GM21390 (cell line): ENCODE measurements around the gene FOXI3.

ENCODE experiments used
- ATAC-seq: cut with Tn5 transposase; IDR thresholded peaks from one replicate; pipeline ENCODE4 v1.9.1; 2021; ENCODE audit not compliant: unreplicated experiment

Gene FOXI3

DNA sequence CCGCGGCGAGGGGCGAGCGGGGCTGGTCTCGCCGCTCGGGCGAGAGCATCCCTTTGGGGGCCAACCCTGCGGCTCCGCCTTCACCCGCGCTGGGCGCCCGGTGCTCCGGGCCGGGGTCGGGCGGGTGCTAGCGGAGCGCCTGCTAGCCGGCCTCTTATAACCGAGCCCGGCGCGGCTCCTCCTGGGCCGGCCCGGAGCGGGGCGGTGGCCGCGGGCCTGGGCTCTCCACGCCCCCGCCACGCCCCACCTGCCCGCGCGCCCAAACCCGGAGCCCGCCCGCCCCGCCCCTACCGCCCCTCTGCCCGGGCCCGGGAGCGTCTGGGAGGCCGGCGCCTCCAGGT lies at the start of gene FOXI3:
TSS of gene FOXI3 (minus strand) at position 129 of the 341 bp plus-strand sequence. CDS start 158 bp downstream, outside the sequence.
- no peak for ATAC-seq

DNA sequence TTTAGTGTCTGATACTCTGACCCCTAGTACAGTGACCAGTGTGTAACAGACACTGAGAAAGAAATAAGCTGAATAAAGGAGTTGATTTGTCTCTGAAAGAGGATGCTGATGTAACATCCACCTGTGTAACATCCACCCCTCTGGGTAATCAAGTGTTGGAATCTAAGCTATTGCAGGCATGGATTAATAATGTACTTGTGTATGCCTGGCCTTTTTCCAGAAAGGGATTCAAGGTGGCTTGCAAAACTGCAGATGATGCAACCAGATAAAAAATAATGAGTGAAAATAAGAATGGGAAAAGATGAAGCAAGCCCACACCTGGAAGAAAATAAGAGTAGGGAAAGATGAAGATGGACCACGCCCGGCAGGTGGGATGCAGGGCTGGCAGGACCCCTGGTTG lies 48.2 kb upstream of the FOXI3 start:
- ATAC-seq = no peak

DNA sequence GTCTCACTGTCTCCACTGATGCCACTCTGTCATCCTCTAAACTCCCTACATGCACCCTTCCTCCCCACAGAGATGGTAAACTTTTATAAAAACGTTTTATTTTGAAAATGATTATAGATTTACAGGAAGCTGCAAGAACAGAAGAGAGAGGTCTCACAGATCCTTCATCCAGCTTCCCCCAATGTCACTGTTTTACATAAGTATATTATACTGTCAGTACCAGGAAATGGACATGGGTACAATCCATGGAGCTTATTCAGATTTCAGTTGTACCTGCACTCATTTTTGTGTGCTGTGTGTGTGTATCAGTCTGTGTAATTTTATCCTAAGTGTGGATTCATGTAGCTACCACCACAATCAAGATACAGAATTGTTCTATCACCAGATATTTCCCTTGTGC lies 46.7 kb upstream of the FOXI3 start:
- ATAC-seq = no peak

DNA sequence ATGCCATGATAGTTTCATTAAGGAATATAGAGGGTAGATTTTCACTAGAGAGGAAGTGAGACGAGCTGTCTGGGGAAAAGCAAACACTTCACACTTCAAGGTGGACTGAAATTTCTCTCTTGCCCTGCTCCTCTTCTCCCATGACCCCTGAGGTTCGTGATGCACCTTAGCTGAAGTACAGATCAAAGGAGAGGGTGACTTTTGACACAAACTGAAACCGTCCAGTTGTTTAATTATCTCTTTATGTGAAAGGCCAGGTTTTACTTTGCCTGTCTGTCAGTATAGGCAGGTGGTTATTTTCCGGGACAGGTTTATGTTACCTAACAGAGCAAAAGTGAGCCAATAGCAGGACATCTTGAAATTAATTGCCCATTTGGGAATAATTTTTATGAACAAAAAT lies 41.0 kb upstream of the FOXI3 start:
- ATAC-seq = no peak

DNA sequence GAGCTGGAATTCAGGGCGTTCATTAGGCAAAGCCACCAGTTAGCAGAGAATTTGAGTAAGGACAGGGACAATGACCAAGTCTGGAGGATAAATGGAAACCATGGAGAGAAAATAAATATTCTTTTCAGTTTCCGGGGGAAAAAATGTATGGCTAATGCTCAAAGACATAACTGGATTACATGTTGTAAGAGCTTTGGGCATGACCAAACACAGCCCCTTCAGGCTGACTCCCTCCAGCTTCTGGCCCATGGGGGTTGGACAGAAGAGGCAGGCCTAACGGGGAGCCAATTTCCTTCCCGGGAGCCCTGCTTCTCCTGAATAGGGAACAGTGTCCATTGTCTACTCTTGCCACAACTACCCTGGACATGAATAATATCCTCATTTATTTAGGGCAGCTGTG lies 39.5 kb upstream of the FOXI3 start:
- ATAC-seq = no peak

DNA sequence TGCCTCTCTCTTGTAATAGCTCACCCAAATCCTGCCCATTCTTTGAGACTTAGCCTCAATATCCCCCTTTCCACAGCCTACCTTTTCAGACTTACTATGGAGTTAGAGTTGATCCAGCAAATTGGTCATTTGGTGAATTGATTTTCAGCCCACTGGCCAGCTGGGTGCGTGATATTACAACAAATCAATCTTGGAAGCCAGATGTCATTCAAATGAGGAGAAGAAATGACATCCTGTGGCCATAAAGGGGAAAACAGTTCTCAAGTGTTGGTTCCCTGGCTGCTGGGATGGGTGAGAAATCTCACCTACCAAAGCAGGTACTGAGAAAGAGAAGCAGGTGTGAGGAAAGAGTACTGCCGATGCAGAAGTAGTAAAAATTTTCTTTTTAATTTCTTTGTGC lies 36.7 kb upstream of the FOXI3 start:
- ATAC-seq = no peak

DNA sequence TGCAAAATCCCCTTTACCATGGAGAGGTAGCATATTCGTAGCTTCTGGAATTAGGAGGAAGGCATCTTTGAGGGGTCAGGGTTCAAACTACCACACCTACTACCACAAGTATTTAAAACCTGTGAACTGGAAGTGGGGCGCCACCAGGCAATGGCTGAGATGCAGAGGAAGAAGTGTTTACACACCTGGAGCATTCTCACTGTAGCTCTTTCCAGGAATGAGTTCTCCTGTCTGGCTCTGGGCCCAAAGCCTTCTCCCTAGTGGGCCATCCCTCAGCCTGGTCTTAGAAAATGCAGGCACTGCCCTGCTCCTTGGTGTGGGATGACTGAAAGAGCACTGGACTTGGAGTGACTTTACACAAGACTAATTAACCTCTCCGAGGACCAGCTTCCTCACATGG lies 30.7 kb upstream of the FOXI3 start:
- no peak for ATAC-seq

DNA sequence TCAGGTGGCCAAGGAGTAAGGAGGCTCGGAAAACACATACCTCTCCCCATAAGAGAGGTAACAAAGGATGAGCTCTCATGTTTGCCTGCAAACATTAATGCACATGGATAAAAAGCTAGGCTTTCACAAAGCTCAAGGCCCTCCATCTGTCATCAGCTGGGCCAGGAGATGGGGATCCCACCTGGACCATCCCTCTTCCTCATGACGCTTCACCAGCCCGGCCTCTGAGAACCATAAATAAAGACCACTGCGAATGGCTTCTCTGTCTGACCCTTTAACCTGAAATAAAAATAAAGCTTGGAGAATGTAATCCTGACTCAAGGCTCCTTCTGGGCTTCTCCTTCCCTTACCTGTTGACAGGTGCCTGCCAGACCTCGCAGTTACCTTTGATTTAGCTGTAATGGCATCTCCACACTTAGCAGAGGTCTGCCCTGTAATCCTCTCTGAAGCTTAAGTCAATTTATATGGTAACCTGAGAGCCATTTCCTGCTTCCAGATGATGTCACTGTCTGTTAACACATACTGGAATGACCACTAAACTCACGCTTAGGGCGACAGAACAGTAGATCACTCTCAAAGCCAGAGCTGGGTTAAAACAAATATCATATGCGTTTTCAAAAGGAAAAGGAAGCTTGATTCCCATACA lies 29.3 kb upstream of the FOXI3 start:
- ATAC-seq = no peak

DNA sequence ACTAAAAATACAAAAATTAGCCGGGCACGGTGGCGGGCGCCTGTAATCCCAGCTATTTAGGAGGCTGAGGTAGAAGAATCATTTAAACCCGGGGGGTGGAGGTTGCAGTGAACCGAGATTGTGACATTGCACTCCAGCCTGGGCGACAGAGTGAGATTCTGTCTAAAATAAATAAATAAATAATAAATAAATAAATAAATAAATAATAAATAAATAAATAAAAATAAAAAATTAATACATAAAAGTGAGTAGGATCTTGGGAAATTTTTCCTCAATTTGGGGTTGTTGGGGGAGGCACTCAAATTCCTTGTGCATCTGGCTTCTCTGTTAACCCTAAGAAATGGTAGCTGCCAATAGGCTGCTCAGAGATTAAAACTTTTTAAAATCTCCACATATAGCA lies 20.3 kb upstream of the FOXI3 start:
- ATAC-seq = no peak

DNA sequence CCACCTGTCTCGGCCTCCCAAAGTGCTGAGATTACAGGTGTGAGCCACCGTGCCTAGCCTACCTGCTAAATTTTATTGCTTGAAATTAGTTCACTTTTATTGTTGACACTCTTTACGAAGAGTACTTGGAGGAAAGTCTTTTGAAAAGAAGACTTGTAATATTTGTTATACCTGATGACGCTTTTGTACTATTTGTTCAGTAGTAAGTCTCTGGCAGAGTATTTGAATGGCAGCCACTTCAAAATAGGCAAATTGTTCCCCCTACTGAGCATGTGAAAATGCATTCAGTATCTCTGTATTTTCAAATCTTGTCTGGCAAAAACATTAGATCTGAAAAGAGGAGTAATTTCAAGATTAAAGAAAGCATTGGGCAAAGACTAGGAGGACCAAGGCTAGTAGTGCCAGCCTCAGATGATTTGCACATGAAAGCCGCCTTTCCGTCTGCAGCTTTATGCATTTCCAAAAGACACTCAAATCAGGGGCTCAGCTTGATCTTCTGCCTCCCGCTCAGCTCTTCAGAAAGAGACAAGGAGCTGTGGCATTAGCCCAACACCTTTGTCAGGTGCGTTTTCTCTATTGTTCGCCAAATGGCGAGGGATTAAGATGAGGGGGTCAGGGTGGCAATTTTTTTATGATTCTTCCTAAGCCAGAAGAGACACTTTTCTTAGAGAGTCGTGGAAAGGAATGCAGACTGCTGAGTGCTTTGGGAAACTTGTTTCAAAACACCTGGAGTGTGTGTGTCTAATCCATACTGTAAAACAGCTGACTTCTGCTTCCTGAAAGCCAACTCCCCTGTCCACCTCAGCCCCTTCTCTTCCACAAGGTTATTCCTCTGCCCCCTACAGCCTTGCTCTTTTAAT lies 18.8 kb upstream of the FOXI3 start:
- ATAC-seq = no peak

DNA sequence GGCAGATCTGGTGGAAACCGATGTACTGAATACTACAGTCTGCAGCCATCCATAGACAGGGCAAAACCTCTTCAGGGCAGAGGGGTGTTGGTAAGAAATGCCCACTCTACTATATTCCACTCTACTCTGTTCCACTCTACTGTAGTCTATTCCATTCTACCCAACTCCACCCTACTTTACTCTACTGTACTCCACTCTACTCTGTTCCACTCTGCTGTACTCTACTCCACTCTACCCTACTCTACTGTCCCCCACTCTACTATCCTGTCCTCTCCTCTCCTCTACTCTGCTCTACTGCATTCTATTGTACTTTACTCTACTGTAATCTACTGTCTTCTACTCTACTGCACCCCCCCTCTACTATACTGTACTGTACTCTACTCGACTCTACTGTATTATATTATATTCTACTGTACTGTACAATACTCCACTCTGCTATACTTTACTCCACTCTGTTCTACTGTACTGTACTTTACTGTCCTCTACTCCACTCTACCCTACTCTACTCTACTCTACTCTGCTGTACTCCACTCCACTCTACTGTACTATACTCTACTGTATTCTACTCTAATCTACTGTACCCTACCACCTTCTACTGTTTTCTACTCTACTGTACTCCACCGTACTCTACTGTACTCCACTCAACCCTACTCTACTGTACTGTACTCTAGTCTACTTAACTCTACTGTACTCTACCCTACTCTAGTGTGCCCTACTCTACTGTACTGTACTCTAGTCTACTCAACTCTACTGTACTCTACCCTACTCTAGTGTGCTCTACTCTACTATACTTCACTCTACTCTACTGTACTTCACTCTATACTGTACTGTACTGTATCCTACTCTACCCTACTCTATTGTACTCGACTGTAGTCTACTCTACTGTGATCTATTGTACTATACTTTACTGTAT lies 17.0 kb upstream of the FOXI3 start:
- no peak for ATAC-seq

DNA sequence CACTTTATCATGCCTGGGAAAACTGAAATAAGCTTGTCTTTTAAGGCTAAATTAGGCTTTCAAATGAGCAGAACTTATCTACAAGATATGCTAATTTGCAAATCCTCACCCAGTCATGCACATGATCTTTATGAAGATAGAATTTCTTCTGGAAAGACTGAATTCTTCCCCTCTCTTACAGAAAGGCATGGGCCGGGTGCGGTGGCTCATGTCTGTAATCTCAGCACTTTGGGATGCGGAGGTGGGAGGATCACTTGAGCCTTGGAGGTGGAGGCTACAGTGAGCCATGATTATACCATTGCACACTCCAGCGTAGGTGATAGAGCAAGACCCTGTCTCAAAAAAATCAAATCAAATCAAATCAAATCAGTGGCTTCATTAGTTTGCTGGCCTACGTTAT lies 11.7 kb upstream of the FOXI3 start:
- no peak for ATAC-seq

DNA sequence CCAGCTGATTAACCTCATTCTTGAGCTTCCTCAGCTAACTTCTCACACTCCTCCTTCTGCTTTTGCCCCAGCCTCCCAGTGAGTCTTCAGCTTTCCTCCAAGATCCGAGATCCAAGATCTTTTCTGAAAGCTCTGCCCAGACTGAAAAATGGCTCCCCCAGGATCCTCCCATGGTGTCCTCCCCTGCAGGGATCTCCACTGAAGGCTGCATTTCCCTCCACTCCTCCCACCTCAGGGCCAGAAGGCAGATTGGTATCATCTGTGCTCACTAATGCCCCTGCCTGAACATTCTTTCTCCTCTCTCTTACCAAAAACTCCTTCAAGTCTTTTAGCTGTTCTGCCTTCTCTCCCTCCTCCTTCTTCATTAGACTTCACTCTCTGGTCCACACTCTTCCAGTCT lies 6.1 kb upstream of the FOXI3 start:
- no peak for ATAC-seq

DNA sequence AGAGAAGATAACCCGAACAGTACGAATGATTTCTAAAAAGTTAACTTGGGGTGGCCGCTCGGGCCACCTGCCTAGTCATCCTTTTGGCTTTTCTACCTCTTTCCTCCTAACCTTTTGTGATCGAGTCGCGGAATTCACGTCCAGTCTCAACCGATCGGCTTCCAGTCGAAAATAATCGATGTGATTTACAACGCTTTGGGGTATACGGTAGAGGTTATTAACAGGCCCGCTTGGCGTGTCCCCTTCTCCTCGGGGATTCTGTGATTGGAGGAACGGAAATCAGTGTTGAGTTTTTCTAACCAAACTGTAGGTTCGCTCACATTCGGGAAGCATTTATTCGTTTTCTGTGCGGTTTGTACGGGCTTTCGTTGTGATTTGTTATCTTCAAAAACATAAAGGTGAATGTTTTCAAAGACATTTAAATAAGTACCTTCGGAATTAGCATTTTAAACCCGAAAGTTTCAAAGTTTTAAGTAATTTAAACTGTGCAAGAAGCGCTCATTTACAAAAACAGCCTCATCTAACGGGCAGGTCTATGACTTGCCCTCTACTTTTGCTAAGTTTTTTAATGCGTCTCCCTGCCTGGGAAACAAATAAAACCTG lies 588 bp upstream of the FOXI3 start:
- ATAC-seq = no peak

DNA sequence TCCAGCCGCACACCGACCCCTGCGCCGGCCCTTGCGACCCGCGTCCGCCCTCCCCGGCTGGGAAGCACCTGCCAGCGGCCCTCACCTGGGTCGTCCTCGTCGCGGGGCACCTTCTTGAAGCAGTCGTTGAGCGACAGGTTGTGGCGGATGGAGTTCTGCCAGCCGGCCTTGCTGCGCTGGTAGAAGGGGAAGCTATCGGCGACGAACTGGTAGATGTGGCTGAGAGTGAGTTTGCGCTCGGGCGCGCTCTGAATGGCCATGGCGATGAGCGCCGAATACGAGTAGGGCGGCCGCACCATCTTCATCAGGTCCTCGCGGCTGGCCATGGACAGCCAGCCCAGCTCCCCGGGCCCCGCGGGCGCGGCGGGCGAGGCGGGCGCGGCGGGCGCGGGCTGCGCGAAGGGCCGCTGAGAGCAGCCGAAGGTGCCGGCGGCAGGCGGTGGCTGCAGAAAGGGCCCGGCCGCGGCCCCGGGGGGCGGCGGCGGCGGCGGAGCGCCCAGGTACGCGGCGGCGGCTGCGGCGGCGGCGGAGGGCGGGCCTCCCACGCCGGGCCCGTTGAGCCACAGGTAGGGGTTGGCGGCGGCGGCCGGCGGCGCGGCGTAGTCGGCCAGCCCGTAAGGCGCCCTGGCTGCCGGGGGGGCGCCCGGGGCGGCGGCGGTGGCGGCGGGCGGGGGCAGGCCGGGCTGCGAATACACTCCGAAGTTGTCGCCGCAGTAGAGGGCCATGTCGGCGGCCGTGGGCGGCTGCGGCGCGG lies 505 bp downstream of the FOXI3 start:
- no peak for ATAC-seq

DNA sequence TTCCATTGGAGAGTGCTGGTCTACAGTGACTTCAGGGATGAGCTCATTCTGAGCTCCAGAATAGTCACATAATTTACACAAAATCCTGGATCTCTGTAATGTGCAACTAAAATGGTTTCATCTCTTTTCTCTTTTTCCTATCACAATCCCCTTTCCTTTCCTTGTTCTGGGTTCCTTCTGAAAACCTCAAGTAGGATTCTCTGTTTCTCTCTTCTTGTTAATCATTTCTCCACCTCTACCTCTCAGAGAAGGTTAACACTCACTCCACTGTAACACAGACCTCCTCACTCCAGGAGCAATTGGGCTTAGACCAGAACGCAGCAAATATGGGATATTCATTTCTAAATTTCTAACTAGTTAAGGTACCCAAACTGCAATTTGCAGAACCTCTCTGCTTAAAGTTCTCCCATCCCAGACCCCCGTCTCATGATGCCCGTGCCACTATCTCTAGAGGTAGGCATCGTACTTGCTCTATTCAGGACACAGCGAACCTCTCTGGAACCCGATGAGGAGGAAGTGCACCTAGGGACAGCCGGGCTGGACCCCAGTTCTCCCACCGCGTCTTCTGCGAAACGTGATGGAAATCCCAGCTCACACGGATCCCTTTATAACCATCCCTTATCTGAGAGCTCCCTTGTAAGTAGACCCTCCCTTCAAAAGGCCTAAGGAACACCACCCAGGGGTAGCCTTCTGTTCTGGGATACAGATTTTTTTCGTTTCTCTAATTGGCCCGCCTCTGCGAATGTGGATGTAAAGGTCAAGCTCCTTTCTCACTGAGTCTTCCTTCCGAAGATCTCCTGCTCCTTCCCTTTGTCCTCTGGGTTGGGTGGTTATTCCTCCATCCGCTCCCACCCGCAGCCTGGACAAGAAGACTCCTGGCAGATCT lies 1.3 kb downstream of the FOXI3 start:
- ATAC-seq = no peak

DNA sequence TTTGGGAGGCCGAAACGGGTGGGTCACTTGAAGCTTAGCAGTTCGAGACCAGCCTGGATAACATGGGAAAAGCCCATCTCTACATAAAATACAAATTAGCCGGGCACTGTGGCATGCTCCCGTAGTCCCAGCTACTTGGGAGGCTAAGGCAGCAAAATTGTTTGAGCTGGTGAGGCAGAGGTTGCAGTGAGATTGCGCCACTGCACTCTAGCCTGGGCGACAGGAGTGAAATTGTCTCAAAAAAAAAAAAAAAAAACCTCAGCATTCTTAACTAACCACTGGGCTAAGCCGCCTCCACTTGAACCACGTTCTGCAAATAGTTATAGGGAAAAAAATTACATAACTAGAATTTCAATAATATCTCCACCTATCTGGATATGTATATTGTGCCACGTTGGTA lies 2.3 kb downstream of the FOXI3 start:
- ATAC-seq = no peak

DNA sequence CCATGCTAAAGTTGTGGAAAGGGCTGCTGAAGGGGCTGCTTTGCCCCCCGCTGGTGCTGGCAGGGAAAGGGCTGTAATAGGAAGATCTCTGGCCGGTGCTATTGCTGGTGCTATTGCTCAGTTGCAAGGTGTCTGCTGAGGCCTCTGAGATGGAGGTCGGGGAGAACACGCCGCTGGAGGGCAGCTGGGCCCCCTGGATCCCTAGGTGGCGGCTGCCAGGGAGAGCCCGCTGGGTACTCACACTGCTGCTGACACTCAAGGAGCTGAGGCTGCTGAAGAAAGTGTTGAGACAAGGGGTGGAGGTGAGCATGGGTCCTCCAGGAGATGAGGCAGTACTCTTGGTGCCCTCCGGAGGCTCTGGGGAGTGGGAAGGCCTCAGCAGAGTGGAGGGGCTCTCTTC lies 4.2 kb downstream of the FOXI3 start:
- no peak for ATAC-seq

DNA sequence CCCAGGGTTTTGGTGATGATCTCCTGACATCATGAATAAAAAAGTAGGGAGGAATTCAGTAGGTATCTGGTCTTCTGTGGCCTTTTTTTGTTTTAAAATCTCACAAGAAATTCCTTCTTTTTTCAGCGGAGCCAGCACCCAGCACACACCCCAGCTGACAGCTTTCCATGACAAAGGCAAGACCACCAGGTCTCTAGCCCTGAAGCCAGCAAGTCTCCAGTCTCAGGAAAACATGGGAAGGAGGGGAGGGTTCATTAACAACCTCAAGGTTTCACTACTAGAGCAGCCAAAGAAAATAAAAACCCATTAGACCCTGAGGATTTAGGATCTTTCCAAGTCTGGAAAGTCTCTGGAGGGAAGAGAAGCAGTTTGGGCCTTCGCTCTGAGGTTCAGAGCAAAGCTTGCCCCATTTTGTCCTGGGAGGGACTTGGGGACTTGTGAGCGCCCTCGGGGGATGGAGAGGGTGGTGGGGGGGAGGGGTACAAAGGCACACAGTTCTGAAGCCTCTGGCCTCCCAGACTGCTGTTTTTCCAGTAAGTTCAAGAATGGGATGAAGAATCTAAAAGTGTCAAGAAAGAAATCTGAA lies 9.0 kb downstream of the FOXI3 start:
- no peak for ATAC-seq
